Fibroblast of mammary gland (primary cell): Measurements from ENCODE around the gene LRIG3.
A peak's percentile ranks its signal among the peaks of the same experiment; 100 is the strongest.

Experiments used
- DNase-seq: peaks from one replicate; pipeline ENCODE4 v3.0.0-alpha.2; 2010; ENCODE audit warnings: low read depth
- H3K4me3 ChIP-seq: 2 replicates; pipeline ENCODE4 v1.5.1; 2011; ENCODE audit warnings: low read depth, mild to moderate bottlenecking, low read length, moderate library complexity; ENCODE audit not compliant: control insufficient read depth
- CTCF ChIP-seq: conservative IDR thresholded peaks from 2 replicates; pipeline ENCODE4 v1.5.1; 2011; ENCODE audit warnings: low read depth, low read length, inconsistent platforms; ENCODE audit not compliant: control insufficient read depth, insufficient read depth

LRIG3 gene

GRCh38 chr12:58923781-58924180 is 3.5 kb upstream of the LRIG3 start:
- no peak for TF ChIP-seq CTCF
- no peak overlapping the region for H3K4me3 ChIP-seq
- DNase-seq: no peak

DNA sequence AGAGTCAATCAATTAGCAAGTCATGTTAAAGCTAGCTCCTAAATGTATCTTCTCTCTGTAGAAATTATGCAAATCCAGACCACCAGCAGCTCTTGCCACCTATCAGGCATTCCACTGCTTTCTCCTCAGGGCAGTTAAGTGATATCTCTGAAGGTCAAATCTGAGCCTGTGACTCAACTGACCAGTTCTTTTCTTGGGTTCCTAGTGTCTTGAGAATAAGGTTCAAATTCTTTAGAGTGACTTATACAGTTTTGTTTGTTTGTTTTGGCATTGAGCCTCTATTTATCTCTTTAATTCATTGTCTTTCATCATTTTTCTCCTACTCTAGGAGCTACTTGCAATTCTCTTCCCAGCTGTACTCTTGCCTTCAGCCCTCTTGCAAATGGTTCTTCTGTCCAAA is 2.5 kb upstream of the LRIG3 start:
- no peak for TF ChIP-seq CTCF
- H3K4me3 ChIP-seq: no peak overlapping the region
- peak; percentile 74 for DNase-seq

- H3K4me3 ChIP-seq: peak overlapping the region; percentile 83
- DNase-seq: no peak
- TF ChIP-seq CTCF: no peak
Measured at GRCh38 chr12:58920961-58921861, 907 bp upstream of the LRIG3 start.

GRCh38 chr12:58919231-58920101 is 838 bp downstream of the LRIG3 start:
- TF ChIP-seq CTCF: no peak
- DNase-seq: peak; percentile 60
- H3K4me3 ChIP-seq: peak overlapping the region; percentile 83

DNA sequence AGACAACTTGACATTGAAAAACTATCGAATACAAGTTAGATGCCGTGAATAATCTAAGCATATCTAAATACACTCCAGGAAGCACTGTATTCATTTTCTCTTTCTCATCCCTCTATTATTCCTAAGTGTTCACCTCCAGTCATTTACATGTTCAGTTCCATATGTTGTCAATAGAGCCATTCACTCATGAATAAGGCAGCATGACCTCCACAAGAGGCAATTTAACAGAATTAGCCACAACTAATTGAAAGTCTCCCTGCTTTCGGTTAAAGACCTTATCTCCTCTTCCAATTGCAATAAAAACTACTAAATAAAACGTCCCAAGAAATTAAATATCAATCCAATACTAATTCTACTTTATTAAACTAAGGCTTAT is 1.8 kb downstream of the LRIG3 start:
- peak overlapping the region; percentile 83 for H3K4me3 ChIP-seq
- no peak for TF ChIP-seq CTCF

DNA sequence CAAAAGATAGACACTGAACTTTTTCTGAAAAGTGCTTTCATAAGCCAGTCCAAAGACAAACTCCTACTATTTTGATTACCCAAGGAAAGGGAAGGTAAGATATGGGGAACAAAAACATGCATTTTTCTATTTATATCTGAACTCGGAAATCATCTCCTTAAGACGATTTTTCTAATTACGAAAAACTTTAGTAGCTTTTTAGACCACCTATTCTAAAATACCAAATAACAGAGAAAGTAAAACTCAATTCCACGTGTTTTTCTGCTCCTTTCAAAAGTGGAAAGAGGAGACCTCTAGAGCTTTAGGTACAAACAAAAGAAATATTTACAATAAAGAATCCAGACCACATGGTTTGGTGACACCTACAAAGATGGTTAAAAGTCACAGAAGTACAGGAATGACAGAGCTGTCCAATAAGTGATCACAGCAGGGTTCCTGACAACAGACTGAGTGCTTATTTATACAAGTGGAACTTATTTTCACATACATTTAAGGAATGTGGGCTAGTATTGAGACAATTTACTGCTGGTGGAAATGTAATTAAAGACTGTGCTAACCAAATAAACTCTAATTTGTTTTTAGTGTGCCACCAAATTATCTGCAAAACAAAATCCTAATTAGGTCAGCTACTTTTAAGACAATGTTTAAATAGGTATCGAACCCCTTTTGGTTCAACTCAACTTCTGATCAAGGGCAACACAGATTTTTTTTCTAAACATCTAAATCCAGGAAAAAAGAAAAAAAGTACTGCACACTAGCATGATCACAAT is 2.4 kb downstream of the LRIG3 start:
- no peak for TF ChIP-seq CTCF
- DNase-seq: no peak
- H3K4me3 ChIP-seq: peak overlapping the region; percentile 83

More for the DNA sequence above, 1.8 kb downstream of the LRIG3 start:
- peak; percentile 36 for DNase-seq
